ENCODE results near the gene PARP6. TPM values are rescaled to one million over a fixed set of nuclear protein-coding genes. Genes with fewer than 3 reads are reported as not detected.

Gene PARP6
- total and polyA plus RNA-seq, 4 donors = 4.3 to 15.3 (median 9.3) TPM

DNA sequence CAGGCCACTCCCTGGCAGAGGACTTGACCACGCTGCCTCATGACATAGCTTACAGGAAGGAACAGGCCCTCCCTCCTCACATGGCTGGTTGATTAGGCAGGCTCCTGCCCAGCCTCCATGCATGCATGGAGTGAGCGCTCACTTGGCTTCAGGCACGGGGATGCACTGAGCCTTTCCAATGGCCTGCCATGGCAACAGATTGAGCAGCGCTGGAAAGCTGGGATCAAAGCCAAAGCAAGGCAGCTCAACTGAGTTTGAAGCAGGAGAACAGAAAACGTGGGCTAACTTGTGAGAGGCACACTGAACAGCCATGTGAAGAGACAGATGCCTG, 68.9 kb downstream of the PARP6 start:
- DNase-seq (ENCODE audit: low spot score) = no peak
- no peak overlapping the region for H3K4me3 ChIP-seq (ENCODE audit: low read depth in 1 of 3, low read length in 3 of 3)
- peaks cover 0 to 23% (median 9%) of the 10 kb centered on the region in 4 donors for H3K36me3 ChIP-seq (ENCODE audit: control insufficient read depth in 4 of 4, insufficient read depth in 3 of 4, low read depth in 1 of 4, low read length in 3 of 4)
- no peak overlapping the region for H3K9ac ChIP-seq (ENCODE audit: low read depth in 1 of 2, low read length in 2 of 2)
- H3K27me3 ChIP-seq (ENCODE audit: control insufficient read depth in 4 of 4, insufficient read depth in 4 of 4, low read length in 3 of 4) = no peaks in the 10 kb centered on the region
- peaks cover 0 to 4% (median 0%) of the 10 kb centered on the region in 4 donors for H3K4me1 ChIP-seq (ENCODE audit: control insufficient read depth in 4 of 4, insufficient read depth in 4 of 4, low read length in 3 of 4)
- no peaks in the 10 kb centered on the region for H3K9me3 ChIP-seq (ENCODE audit: control insufficient read depth in 4 of 4, low read length in 3 of 4)
- no peak for TF ChIP-seq FOXA1 (IDR thresholded peaks at IDR 0.05)
- no peak for TF ChIP-seq JUND (IDR thresholded peaks at IDR 0.05)
- no peak for TF ChIP-seq HNF4G (IDR thresholded peaks at IDR 0.05)
- no peak for TF ChIP-seq YY1 (IDR thresholded peaks at IDR 0.05)
- TF ChIP-seq EGR1 (IDR thresholded peaks at IDR 0.05; ENCODE audit: low read depth in 2 of 2) = no peak
- TF ChIP-seq, protein P1, sequence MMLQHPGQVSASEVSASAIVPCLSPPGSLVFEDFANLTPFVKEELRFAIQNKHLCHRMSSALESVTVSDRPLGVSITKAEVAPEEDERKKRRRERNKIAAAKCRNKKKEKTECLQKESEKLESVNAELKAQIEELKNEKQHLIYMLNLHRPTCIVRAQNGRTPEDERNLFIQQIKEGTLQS (IDR thresholded peaks at IDR 0.05) = no peak
- no peak for TF ChIP-seq HNF4A (conservative IDR thresholded peaks at IDR 0.05)
- TF ChIP-seq SP1 (IDR thresholded peaks at IDR 0.05) = no peak
- TF ChIP-seq RAD21 (IDR thresholded peaks at IDR 0.05) = no peak
- no peak for TF ChIP-seq RXRA (IDR thresholded peaks at IDR 0.05)
- no peak for TF ChIP-seq FOXA2 (IDR thresholded peaks at IDR 0.05)
- TF ChIP-seq, protein P2, sequence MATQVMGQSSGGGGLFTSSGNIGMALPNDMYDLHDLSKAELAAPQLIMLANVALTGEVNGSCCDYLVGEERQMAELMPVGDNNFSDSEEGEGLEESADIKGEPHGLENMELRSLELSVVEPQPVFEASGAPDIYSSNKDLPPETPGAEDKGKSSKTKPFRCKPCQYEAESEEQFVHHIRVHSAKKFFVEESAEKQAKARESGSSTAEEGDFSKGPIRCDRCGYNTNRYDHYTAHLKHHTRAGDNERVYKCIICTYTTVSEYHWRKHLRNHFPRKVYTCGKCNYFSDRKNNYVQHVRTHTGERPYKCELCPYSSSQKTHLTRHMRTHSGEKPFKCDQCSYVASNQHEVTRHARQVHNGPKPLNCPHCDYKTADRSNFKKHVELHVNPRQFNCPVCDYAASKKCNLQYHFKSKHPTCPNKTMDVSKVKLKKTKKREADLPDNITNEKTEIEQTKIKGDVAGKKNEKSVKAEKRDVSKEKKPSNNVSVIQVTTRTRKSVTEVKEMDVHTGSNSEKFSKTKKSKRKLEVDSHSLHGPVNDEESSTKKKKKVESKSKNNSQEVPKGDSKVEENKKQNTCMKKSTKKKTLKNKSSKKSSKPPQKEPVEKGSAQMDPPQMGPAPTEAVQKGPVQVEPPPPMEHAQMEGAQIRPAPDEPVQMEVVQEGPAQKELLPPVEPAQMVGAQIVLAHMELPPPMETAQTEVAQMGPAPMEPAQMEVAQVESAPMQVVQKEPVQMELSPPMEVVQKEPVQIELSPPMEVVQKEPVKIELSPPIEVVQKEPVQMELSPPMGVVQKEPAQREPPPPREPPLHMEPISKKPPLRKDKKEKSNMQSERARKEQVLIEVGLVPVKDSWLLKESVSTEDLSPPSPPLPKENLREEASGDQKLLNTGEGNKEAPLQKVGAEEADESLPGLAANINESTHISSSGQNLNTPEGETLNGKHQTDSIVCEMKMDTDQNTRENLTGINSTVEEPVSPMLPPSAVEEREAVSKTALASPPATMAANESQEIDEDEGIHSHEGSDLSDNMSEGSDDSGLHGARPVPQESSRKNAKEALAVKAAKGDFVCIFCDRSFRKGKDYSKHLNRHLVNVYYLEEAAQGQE (IDR thresholded peaks at IDR 0.05) = no peak
- no peak for TF ChIP-seq GABPA (IDR thresholded peaks at IDR 0.05 in 1 of 2, conservative IDR thresholded peaks at IDR 0.05 in 1 of 2)
- 61% methylated on average over 5 of the region's 5 CpGs for WGBS
- no peak overlapping the region for H3K27ac ChIP-seq (ENCODE audit: low read depth in 1 of 2, low read length in 2 of 2)

DNA sequence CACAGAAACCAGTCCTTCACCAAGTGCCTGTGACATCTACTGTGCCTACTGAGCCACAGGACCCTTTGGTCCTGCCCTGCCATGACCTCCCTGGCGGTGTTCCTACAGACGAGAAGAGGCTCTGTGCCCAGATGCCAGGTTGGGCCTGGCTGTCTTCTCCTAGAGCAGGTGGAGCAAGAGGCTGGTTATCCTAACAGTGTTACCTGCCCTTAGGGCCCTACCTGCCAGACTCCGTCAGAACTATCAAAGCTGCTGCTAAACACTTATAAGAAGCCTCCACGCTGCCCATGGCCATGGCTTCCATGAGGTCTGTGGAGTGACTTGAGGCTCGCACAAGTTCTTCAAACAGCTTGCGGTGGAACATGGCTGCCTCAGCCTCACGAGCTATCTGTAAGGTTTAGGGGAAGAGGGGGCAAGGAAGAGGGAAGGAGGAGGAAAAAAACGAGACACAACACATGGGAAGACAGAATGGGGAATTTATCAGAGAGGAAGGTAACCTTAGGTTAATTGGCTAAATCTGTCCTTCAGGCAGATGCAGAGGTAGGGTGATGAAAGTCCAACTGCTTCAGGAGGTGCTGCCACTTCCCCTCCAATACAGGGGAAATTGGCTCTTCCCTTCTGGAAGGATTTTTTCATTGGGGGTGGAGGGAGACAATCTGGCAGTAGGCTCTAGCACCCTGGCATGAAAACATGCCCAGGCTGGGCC, 69.4 kb downstream of the PARP6 start:
- Histone ChIP-seq H3K27ac (ENCODE audit: low read depth in 1 of 2, low read length in 2 of 2) (no peak overlapping the region), H3K4me3 (ENCODE audit: low read depth in 1 of 3, low read length in 3 of 3) (no peak overlapping the region), H3K9ac (ENCODE audit: low read depth in 1 of 2, low read length in 2 of 2) (no peak overlapping the region), H3K27me3 (ENCODE audit: control insufficient read depth in 4 of 4, insufficient read depth in 4 of 4, low read length in 3 of 4) (peaks cover 0 to 3% (median 0%) of the 10 kb centered on the region in 4 donors), H3K36me3 (ENCODE audit: control insufficient read depth in 4 of 4, insufficient read depth in 3 of 4, low read depth in 1 of 4, low read length in 3 of 4) (peaks cover 0 to 22% (median 8%) of the 10 kb centered on the region in 4 donors), H3K4me1 (ENCODE audit: control insufficient read depth in 4 of 4, insufficient read depth in 4 of 4, low read length in 3 of 4) (peaks cover 0 to 4% (median 0%) of the 10 kb centered on the region in 4 donors), H3K9me3 (ENCODE audit: control insufficient read depth in 4 of 4, low read length in 3 of 4) (no peaks in the 10 kb centered on the region)
- TF ChIP-seq YY1 (IDR thresholded peaks at IDR 0.05) (no peak), FOXA2 (IDR thresholded peaks at IDR 0.05) (no peak), FOXA1 (IDR thresholded peaks at IDR 0.05) (no peak), HNF4G (IDR thresholded peaks at IDR 0.05) (no peak), RAD21 (IDR thresholded peaks at IDR 0.05) (no peak), TAF1 (conservative IDR thresholded peaks at IDR 0.05) (no peak), SP1 (IDR thresholded peaks at IDR 0.05) (no peak), HNF4A (conservative IDR thresholded peaks at IDR 0.05) (no peak)
- TF ChIP-seq, protein P3, sequence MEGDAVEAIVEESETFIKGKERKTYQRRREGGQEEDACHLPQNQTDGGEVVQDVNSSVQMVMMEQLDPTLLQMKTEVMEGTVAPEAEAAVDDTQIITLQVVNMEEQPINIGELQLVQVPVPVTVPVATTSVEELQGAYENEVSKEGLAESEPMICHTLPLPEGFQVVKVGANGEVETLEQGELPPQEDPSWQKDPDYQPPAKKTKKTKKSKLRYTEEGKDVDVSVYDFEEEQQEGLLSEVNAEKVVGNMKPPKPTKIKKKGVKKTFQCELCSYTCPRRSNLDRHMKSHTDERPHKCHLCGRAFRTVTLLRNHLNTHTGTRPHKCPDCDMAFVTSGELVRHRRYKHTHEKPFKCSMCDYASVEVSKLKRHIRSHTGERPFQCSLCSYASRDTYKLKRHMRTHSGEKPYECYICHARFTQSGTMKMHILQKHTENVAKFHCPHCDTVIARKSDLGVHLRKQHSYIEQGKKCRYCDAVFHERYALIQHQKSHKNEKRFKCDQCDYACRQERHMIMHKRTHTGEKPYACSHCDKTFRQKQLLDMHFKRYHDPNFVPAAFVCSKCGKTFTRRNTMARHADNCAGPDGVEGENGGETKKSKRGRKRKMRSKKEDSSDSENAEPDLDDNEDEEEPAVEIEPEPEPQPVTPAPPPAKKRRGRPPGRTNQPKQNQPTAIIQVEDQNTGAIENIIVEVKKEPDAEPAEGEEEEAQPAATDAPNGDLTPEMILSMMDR (IDR thresholded peaks at IDR 0.05; ENCODE audit: low read depth, low read length, missing input control) = no peak
- TF ChIP-seq, protein P4, sequence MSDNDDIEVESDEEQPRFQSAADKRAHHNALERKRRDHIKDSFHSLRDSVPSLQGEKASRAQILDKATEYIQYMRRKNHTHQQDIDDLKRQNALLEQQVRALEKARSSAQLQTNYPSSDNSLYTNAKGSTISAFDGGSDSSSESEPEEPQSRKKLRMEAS (IDR thresholded peaks at IDR 0.05) = no peak
- TF ChIP-seq, protein P5, sequence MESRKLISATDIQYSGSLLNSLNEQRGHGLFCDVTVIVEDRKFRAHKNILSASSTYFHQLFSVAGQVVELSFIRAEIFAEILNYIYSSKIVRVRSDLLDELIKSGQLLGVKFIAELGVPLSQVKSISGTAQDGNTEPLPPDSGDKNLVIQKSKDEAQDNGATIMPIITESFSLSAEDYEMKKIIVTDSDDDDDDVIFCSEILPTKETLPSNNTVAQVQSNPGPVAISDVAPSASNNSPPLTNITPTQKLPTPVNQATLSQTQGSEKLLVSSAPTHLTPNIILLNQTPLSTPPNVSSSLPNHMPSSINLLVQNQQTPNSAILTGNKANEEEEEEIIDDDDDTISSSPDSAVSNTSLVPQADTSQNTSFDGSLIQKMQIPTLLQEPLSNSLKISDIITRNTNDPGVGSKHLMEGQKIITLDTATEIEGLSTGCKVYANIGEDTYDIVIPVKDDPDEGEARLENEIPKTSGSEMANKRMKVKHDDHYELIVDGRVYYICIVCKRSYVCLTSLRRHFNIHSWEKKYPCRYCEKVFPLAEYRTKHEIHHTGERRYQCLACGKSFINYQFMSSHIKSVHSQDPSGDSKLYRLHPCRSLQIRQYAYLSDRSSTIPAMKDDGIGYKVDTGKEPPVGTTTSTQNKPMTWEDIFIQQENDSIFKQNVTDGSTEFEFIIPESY (IDR thresholded peaks at IDR 0.05) = no peak
- WGBS = 93% methylated on average over 8 of the region's 8 CpGs
- DNase-seq (ENCODE audit: low spot score) = no peak

All from liver (tissue), 9 donors.